ENCODE results near the gene RNF32.
"Not testable (repeated sequence)": the region's sequence is repeated elsewhere in the genome, so short reads cannot be mapped to it uniquely, and the experiment has no call there.

RNF32 gene

GRCh38 chr7:156675721-156676120, 35.1 kb downstream of the RNF32 start:
- no peak for DNase-seq (ENCODE audit: low read depth)

- DNase-seq (ENCODE audit: low read depth), result no peak
Measured at GRCh38 chr7:156676263-156676662, 35.7 kb downstream of the RNF32 start.

DNA sequence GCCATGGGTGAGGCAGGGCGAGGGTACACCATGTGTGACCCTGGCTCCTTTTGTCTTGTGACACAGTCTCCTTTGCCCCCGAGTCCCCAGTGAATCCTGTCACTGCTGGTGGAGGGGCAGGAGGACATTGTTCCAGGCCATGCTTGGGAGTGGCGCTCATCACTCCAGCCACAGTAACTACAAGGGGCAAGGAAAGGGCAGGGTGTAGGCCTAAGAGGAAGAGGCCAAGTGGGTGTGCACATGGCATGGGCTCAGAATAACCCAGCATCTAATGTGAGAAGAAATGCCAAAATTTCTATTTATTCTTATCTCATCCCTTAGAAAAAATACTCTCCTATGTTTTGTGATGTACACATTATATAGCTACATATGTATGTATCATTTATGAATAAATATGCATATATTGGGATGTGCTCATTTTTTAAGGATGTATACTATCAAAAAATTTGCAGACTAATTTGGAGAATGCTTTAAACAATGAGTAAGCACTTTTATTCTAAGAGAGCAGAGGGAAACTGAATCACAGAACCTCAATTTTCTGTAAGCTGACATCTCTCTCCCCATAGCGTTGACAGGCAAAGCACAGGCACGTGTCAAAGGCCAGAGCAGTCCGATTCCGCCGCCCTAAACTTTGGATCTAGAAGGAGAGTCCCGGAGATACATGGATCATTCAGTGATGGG, 36.9 kb downstream of the RNF32 start:
- DNase-seq (ENCODE audit: low read depth), result no peak

- DNase-seq (ENCODE audit: low read depth), result no peak
Measured at GRCh38 chr7:156680281-156680680, 39.7 kb downstream of the RNF32 start.

DNA sequence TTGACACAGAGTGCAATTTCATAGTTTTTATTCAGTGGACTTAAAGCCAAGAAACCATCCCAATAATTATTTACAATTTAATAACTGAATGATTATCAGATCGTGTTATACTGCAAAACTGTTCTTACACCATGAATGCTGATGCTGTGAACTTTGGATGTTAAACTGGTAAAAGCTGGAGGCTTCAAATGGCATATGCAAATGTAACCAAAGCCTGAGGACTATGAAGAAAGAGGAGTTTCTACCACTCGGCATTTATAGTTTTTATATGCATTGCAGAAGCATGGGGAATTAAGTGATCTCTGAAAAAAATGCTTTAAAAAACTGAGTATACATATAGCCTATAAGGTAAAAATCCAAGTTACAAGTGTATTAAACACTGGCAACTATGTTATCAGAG, 42.4 kb downstream of the RNF32 start:
- DNase-seq (ENCODE audit: low read depth), result no peak

GRCh38 chr7:156684251-156684650, 43.7 kb downstream of the RNF32 start:
- DNase-seq (ENCODE audit: low read depth), result no peak

DNA sequence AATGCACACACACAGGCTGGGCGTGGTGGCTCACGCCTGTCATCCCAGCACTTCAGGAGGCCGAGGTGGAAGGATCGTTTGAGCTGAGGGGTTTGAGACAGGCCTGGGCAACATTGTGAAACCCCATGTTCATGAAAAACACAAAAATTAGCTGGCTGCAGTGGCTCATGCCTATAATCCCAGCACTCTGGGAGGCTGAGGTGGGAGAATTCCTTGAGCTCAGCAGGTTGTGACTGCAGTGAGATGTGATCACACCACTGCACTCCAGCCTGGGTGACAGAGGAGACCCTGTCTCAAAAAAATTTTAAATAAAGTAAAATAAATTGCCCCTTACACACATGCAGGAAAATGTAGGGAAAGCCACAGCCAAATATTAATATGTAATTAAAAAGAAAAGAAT, 44.1 kb downstream of the RNF32 start:
- DNase-seq (ENCODE audit: low read depth), result no peak

DNA sequence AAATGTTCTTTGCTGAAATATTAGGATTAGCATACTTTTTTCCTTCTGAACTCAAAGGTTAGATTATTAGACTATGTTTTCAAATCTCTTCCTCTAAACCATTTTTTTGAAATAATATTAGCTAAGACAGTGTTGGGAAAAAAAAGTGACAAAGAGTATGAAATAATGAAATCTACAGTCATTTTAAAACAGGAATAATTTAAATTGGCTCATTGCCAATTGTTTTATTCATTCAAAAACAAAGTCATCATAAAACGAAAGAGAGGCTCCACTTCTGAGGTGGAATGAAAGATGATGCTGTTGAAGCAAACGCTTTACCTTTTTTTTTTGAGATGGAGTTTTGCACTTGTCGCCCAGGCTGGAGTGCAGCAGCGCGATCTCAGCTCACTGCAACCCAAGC, 51.2 kb downstream of the RNF32 start:
- DNase-seq (ENCODE audit: low read depth), result no peak

GRCh38 chr7:156692849-156693248, 52.3 kb downstream of the RNF32 start:
- no peak for DNase-seq (ENCODE audit: low read depth)

GRCh38 chr7:156693627-156694026, 53.1 kb downstream of the RNF32 start:
- no peak for DNase-seq (ENCODE audit: low read depth)

DNA sequence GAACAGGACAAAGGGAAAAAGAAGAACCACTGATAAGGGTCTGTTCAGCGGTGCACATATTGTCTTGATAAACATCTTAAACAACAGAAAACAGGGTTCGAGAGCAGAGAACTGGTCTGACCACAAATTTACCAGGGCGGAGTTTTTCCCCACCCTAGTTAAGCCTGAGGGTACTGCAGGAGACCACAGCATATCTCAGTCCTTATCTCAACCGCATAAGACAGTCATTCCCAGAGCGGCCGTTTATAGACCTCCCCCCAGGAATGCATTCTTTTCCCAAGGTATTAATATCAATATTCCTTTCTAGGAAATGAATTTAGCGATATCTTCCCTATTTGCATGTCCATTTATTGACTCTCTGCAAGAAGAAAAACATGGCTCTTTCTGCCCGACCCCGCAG, 56.7 kb downstream of the RNF32 start:
- not testable (repeated sequence) for DNase-seq (ENCODE audit: low read depth)

GRCh38 chr7:156698512-156698911, 57.9 kb downstream of the RNF32 start:
- not testable (repeated sequence) for DNase-seq (ENCODE audit: low read depth)

GRCh38 chr7:156701787-156702186, 61.2 kb downstream of the RNF32 start:
- DNase-seq (ENCODE audit: low read depth), result not testable (repeated sequence)

GRCh38 chr7:156702399-156702798, 61.8 kb downstream of the RNF32 start:
- DNase-seq (ENCODE audit: low read depth), result no peak

GRCh38 chr7:156703209-156703608, 62.6 kb downstream of the RNF32 start:
- no peak for DNase-seq (ENCODE audit: low read depth)

DNA sequence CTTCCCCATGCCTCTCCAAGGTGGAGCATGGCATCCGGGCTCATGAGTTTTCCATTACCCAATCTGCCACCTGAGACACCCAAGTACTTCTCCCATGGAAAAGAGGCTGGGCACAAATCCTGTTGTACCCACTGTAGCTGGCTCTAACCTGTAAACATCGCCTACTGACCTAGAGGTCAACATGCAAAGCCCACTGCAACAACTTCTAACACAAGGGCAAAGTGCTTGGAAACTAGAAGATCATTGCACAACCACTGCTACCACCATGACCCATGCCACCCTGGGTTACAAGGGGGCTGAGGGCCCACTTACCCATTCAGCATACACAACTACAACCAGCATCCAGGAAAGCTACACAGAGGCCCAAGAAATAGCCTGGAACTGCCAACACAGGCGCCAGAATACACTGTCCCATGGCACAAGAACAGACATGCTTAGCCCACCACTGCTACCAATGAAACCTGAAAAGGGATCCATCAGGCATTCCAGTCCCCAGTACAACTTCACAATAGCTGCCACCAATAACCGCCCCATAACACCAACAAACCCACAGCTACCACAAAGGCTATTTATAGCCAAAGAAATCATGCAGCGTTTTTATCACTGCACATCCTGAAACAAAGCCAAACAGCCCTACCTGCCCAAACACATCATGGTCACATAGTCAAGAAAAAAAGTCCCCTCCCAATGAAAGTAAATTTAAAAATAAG, 63.4 kb downstream of the RNF32 start:
- DNase-seq (ENCODE audit: low read depth), result no peak

GRCh38 chr7:156722043-156722826, 81.7 kb downstream of the RNF32 start:
- no peak for DNase-seq (ENCODE audit: low read depth)

GRCh38 chr7:156725073-156725472, 84.5 kb downstream of the RNF32 start:
- DNase-seq (ENCODE audit: low read depth), result no peak

- no peak for DNase-seq (ENCODE audit: low read depth)
Measured at GRCh38 chr7:156725936-156726335, 85.4 kb downstream of the RNF32 start.

Data from stimulated activated CD4-positive, alpha-beta T cell treated with anti-CD3 and anti-CD28 coated beads, Interleukin-2, amount 100 ng/mL, for 4 hours (primary cell).